Psoas muscle (tissue), 8 donors: ENCODE results near the gene CENPP. TPM values are rescaled to one million over a fixed set of nuclear protein-coding genes. Genes with fewer than 3 reads are reported as not detected.

ENCODE experiments used
- ATAC-seq, 4 donors: fragments of 200-7000 bp; cut with Tn5 transposase; one replicate each; pipeline ENCODE4 v1.9.1; 2020; ENCODE audit warnings: moderate library complexity in 3 of 4, mild to moderate bottlenecking in 2 of 4
- DNase-seq, 2 donors: peaks; one replicate each; pipeline ENCODE4 v3.0.0-alpha.2; 2020
- H3K27ac ChIP-seq: fragments of 200-600 bp; one replicate; pipeline ENCODE4 v1.8.0; 2022
- H3K27me3 ChIP-seq, 3 donors: fragments of 200-600 bp in 1 of 3; one replicate each; pipeline versions ENCODE4 v1.6.1 to v1.8.0; 2013 to 2022; ENCODE audit warnings: low read length in 2 of 3, mild to moderate bottlenecking in 2 of 3, moderate library complexity in 1 of 3; ENCODE audit not compliant: insufficient read depth in 3 of 3
- H3K36me3 ChIP-seq, 2 donors: fragments of 200-600 bp in 1 of 2; one replicate each; pipeline versions ENCODE4 v1.6.1 to v1.8.0; 2013 to 2022; ENCODE audit warnings: low read depth in 1 of 2, mild to moderate bottlenecking in 1 of 2, moderate library complexity in 1 of 2; ENCODE audit not compliant: insufficient read depth in 1 of 2
- H3K4me1 ChIP-seq: fragments of 200-600 bp; one replicate; pipeline ENCODE4 v1.8.0; 2022
- H3K4me3 ChIP-seq: fragments of 200-600 bp; one replicate; pipeline ENCODE4 v1.8.0; 2022; ENCODE audit warnings: mild to moderate bottlenecking
- H3K9me3 ChIP-seq: fragments of 200-600 bp; one replicate; pipeline ENCODE4 v1.8.0; 2022
- CTCF ChIP-seq: fragments of 200-600 bp; IDR thresholded peaks from one replicate; pipeline ENCODE4 v1.8.0; 2022; ENCODE audit warnings: antibody characterized with exemption
- WGBS, 3 donors: extraction: QIAGEN DNeasy Blood & Tissue Kit; methylation state at CpG; one replicate each; pipeline versions ENCODE4 v1.1.6 to v1.1.7; 2013; 5-methylcytosine and 5-hydroxymethylcytosine counted together
- intact Hi-C, 2 donors: fragments of 100-400 bp; cut with DNase I; formaldehyde crosslinking; loops; one replicate each; pipeline versions ENCODE4 v1.11.0 to v1.14.2; 2022
- polyA plus RNA-seq, 3 donors: library from polyadenylated mRNA; stranded (reverse); fragments of 200-250 nt; gene quantifications; one replicate each; pipeline ENCODE4 v1.2.3, GENCODE V29; 2013
- total RNA-seq, 4 donors: library from RNA; stranded (reverse); fragmentation: NEBNext Ultra II Directional in 2 of 4; extraction: Animal tissue kit (Norgen Biotek cat#: 25700) in 2 of 4; gene quantifications; one replicate each; pipeline versions ENCODE4 v1.2.1 to v1.2.4, GENCODE V29; 2021 to 2023
- donor health status: healthy with polysubstance abuse.
- donor health status: DM: no; HTN: no; CAD: no; lungs with moderate emphysema.
- donor health status: Bipolar disorder and iron deficiency.
- donor health status: healthy.
- donor health status: DM: yes; HTN: yes; CAD: no.
- donor health status: DM: no; HTN: no; CAD: no.
- donor health status: DM: no; HTN: no; CAD: no.
- donor health status: DM: yes; HTN: yes; CAD: no.

Gene CENPP
- total and polyA plus RNA-seq, 7 donors = 1.8 to 15.7 (median 6.4) TPM

- no peak overlapping the region for H3K4me3 ChIP-seq
- no peaks in the 10 kb centered on the region for H3K27me3 ChIP-seq
- H3K36me3 ChIP-seq = peaks cover 0 to 7% of the 10 kb centered on the region in 2 donors
- WGBS, 3 donors = 93 to 97% (median 96%) methylated on average over 6 of the region's 6 CpGs
- DNase-seq = no peak
- intact Hi-C loops = no loop called here
- ATAC-seq = no peak
- no peak for TF ChIP-seq CTCF
- H3K4me1 ChIP-seq = no peaks in the 10 kb centered on the region
- H3K27ac ChIP-seq = no peak overlapping the region
- H3K9me3 ChIP-seq = peaks cover 17% of the 10 kb centered on the region
Observed at GRCh38 chr9:92353051-92353450, 27.3 kb downstream of the CENPP start.

- Histone ChIP-seq H3K9me3 (peaks cover 17% of the 10 kb centered on the region), H3K36me3 (no peaks in the 10 kb centered on the region), H3K4me3 (no peak overlapping the region), H3K27ac (no peak overlapping the region), H3K27me3 (no peaks in the 10 kb centered on the region), H3K4me1 (no peaks in the 10 kb centered on the region)
- no peak for DNase-seq
- WGBS, 3 donors = 79 to 90% (median 89%) methylated on average over 2 of the region's 2 CpGs
- no peak for ATAC-seq
- intact Hi-C loops = no loop called here
- no peak for TF ChIP-seq CTCF
Observed at GRCh38 chr9:92359394-92359995, 33.7 kb downstream of the CENPP start.

DNA sequence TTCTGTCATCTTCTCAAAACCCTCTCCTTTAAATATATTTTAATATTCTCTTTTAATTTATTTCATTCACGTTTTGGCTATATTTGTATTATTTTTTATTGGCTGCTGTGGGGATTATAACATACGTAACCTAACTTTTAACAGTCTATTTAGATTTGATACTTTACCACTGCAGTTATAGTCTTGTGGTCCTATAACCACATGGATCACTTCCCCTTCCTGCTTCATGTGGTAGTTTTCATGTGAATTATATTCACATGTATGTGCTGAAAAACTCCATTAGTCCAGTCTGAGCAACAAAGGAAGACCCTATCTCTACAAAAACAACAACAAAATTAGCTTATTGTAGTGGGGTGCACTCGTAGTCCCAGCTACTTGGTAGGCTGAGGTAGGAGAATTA lies 34.3 kb downstream of the CENPP start:
- H3K4me3 ChIP-seq = no peak overlapping the region
- WGBS, 3 donors = 89 to 93% (median 91%) methylated on average over 3 of the region's 3 CpGs
- intact Hi-C loops = no loop called here
- no peaks in the 10 kb centered on the region for H3K36me3 ChIP-seq
- no peaks in the 10 kb centered on the region for H3K27me3 ChIP-seq
- no peak overlapping the region for H3K27ac ChIP-seq
- no peaks in the 10 kb centered on the region for H3K4me1 ChIP-seq
- no peak for ATAC-seq
- peaks cover 15% of the 10 kb centered on the region for H3K9me3 ChIP-seq
- DNase-seq = no peak
- TF ChIP-seq CTCF = no peak

GRCh38 chr9:92369075-92369474 lies 43.3 kb downstream of the CENPP start:
- peaks cover 3% of the 10 kb centered on the region for H3K9me3 ChIP-seq
- ATAC-seq (no peak), DNase-seq (no peak)
- no peaks in the 10 kb centered on the region for H3K4me1 ChIP-seq
- WGBS, 3 donors = 21 to 52% (median 35%) methylated on average over 2 of the region's 2 CpGs
- no peak overlapping the region for H3K27ac ChIP-seq
- no peak overlapping the region for H3K4me3 ChIP-seq
- H3K36me3 ChIP-seq = no peaks in the 10 kb centered on the region
- no peak for TF ChIP-seq CTCF
- H3K27me3 ChIP-seq = no peaks in the 10 kb centered on the region
- intact Hi-C loops = no loop called here

DNA sequence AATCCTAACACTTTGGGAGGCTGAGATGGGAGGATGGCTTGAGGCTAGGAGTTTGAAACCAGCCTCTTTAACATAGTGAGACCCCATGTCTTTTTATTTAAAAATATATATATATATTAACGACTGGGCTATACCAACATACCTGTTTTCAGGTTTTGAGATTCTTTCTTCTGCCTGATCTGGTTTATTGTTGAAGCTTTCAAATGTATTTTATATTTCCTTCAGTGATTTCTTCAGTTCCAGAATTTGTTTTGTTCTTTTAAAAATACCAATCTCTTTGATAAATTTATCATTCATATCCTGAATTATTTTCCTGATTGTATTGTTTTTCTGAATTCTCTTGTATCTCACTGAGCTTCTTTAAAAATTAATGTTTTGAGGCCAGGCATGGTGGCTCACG lies 47.4 kb downstream of the CENPP start:
- peaks cover 3% of the 10 kb centered on the region for H3K9me3 ChIP-seq
- ATAC-seq = no peak
- intact Hi-C loops = no loop called here
- H3K4me3 ChIP-seq = no peak overlapping the region
- 98 to 100% (median 98%) methylated on average over 2 of the region's 2 CpGs for WGBS, 3 donors
- DNase-seq = no peak
- H3K27me3 ChIP-seq = no peaks in the 10 kb centered on the region
- H3K36me3 ChIP-seq = no peaks in the 10 kb centered on the region
- no peaks in the 10 kb centered on the region for H3K4me1 ChIP-seq
- no peak for TF ChIP-seq CTCF
- H3K27ac ChIP-seq = no peak overlapping the region
